Chondrocyte (in vitro differentiated cells): ENCODE data around the gene UPK3B. TPM values are rescaled to one million over a fixed set of nuclear protein-coding genes. Genes with fewer than 3 reads are reported as not detected.
"Not testable (repeated sequence)": the region's sequence is repeated elsewhere in the genome, so short reads cannot be mapped to it uniquely, and the experiment has no call there.

Source experiments
- DNase-seq: peaks from one replicate; pipeline ENCODE4 v3.0.0; 2021; ENCODE audit warnings: mixed read lengths, low spot score
- H3K27ac Mint-ChIP-seq: one replicate; pipeline ENCODE4 v1.8.0; 2021; ENCODE audit warnings: mild to moderate bottlenecking, moderate library complexity, mixed read lengths; ENCODE audit not compliant: unreplicated experiment
- H3K27me3 Mint-ChIP-seq: 2 replicates; pipeline ENCODE4 v1.8.0; 2021; ENCODE audit warnings: low read depth, mixed read lengths
- H3K36me3 Mint-ChIP-seq: 2 replicates; pipeline ENCODE4 v1.8.0; 2021; ENCODE audit warnings: low read depth, mixed read lengths
- H3K4me1 Mint-ChIP-seq: 2 replicates; pipeline ENCODE4 v1.8.0; 2021; ENCODE audit warnings: low read depth, mild to moderate bottlenecking, mixed read lengths
- H3K4me3 Mint-ChIP-seq: one replicate; pipeline ENCODE4 v1.8.0; 2021; ENCODE audit warnings: mild to moderate bottlenecking, moderate library complexity, mixed read lengths; ENCODE audit not compliant: unreplicated experiment
- H3K9me3 Mint-ChIP-seq: 2 replicates; pipeline ENCODE4 v1.8.0; 2021; ENCODE audit warnings: low read depth, mixed read lengths
- total RNA-seq: library from RNA; stranded (reverse); gene quantifications from 3 replicates; pipeline ENCODE4 v1.2.1, GENCODE V29; 2021

Gene UPK3B
- total RNA-seq, 1 donor from 2014 or later = 0.62 TPM

DNA sequence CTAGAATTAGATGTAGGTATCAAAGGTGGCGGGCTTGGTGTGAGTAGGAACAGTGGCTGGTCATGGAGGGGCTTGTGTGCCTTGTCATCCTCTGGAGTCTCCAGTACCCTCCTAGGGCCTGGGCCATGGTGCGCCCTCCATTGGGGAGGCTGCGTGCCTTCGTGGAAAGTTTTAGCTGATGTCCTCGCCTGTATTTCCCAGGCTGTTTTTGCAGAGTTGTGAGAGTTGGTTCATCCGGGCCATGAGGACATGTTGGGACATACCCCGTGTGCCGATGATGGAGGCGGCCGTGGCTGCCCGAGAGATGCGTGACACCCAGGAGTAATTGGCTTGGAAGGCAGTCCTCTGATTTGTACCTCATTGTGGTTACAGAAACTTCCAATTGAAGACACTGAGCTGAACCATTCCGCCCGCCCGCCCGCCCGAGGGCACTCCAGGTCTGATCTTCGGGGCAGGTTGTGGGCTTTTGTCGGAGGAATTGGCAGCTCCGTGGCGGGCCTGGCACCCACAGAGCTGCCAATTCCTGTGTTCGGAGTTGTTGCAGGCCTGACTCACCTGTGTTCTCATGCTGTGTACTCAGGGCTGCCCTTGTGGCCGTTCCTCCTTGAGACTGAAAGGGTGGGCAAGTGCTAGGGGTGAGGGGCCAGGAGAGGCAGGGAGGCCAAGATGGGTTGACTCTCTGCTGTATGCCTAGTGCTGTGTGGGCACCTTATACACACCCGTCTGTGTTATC lies 33.4 kb upstream of the UPK3B start:
- DNase-seq, H3K27ac Mint-ChIP-seq, H3K27me3 Mint-ChIP-seq, H3K4me3 Mint-ChIP-seq, H3K4me1 Mint-ChIP-seq, H3K36me3 Mint-ChIP-seq, H3K9me3 Mint-ChIP-seq: not testable (repeated sequence)

DNA sequence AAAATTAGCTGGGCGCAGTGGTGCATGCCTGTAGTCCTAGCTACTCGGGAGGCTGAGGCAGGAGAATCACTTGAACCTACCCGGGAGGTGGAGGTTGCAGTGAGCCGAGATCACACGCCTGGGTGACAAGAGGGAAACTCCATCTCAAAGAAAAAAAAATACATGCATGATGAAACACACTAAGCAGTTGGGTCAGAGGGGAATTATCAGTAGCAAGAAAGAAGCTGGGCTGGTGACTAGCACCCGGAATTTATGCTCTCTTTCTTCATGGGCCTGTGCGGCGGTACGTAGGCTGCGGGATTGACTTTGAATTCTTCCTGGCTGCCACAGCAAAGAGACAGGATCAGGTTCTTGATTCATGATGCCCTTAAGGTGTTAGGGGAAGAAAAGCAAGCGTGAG lies 30.7 kb upstream of the UPK3B start:
- H3K27ac Mint-ChIP-seq, H3K4me3 Mint-ChIP-seq, H3K27me3 Mint-ChIP-seq, DNase-seq, H3K36me3 Mint-ChIP-seq, H3K4me1 Mint-ChIP-seq, H3K9me3 Mint-ChIP-seq: not testable (repeated sequence)

DNA sequence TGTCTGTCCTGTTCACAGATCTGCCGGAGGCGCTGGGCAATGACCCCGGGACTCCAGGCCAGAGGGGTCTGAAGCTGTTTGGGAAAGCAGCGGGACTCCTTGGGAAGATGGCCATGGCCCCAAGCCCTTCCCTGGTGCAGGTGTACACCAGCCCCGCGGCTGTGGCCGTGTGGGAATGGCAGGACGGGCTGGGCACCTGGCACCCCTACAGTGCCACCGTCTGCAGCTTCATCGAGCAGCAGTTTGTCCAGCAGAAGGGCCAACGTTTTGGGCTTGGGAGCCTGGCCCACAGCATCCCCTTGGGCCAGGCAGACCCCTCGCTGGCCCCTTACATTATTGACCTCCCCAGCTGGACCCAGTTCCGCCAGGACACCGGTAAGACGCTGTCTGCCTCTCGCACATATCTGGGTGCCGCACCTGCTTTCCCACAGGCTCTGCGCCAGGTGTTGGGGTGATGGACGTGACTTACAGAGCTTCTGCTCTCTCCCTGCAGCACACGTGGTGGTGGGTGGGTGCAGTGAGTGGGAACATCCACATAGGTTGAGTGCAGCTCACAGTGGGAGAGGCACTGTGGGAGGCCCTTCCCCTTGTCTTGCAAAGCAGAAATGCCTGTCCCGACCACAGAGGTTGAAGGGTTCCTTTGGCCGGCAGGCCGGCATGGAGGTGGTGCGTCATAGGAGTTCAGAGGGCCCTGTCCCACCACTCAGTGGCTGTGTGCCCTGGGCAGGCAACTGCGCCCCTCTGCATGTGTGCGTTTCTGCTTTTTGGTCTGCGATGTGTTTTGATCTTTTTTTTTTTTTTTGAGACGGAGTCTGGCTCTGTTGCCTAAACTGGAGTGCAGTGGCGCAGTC lies 29.7 kb upstream of the UPK3B start:
- not testable (repeated sequence) for DNase-seq

DNA sequence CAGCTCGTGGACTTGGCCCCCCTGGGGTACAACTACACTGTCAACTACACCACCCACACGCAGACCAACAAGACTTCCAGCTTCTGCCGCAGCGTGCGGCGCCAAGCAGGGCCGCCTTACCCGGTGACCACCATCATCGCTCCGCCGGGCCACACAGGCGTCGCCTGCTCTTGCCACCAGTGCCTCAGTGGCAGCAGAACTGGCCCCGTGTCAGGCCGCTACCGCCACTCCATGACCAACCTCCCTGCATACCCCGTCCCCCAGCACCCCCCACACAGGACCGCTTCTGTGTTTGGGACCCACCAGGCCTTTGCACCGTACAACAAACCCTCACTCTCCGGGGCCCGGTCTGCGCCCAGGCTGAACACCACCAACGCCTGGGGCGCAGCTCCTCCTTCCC lies 27.7 kb upstream of the UPK3B start:
- H3K4me3 Mint-ChIP-seq, H3K27me3 Mint-ChIP-seq, H3K27ac Mint-ChIP-seq, H3K4me1 Mint-ChIP-seq, DNase-seq, H3K36me3 Mint-ChIP-seq, H3K9me3 Mint-ChIP-seq: not testable (repeated sequence)

More for the DNA sequence above, 29.7 kb upstream of the UPK3B start:
- not testable (repeated sequence) for H3K27me3 Mint-ChIP-seq, H3K27ac Mint-ChIP-seq, H3K4me1 Mint-ChIP-seq, H3K36me3 Mint-ChIP-seq, H3K4me3 Mint-ChIP-seq, H3K9me3 Mint-ChIP-seq

DNA sequence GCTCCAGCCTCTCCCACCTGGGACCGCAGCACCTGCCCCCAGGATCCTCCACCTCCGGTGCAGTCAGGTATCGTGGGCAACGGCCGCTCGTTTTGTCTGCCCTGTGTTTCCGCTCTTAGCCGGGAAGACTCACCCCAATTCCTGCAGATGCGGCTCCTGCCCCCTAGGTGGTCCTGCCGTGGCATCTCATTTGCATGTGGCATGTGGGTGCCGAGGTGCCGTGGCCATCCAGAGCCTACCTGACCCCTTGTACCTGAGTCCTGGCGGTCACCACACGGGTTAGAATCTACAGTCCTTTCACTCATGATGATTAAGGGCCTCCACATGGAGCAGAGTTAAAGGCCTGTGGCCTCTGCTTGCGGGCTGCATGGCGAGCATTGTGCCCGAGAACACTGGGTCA lies 27.3 kb upstream of the UPK3B start:
- not testable (repeated sequence) for H3K4me3 Mint-ChIP-seq, DNase-seq, H3K27me3 Mint-ChIP-seq, H3K36me3 Mint-ChIP-seq, H3K27ac Mint-ChIP-seq, H3K4me1 Mint-ChIP-seq, H3K9me3 Mint-ChIP-seq

DNA sequence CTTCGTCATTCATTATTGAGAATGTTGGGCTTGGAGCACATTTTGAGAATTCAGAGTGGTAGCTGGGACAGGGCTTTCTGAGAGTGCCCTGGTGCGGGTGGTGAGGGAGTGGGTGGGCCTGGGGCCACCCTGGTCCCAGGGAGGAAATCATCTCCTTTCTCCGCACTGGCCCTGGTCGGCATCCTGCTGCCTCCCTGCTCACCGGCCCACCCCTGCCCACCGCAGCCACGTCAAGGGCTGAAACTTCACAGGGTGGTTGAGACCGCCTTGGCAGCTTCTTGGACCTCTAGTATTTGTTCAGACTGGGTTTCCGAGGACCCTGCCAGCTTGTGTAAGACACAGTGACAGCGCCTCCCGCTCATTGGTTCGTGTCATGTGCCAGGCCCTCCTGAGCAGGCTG lies 25.9 kb upstream of the UPK3B start:
- not testable (repeated sequence) for H3K27ac Mint-ChIP-seq, H3K4me1 Mint-ChIP-seq, H3K9me3 Mint-ChIP-seq, DNase-seq, H3K27me3 Mint-ChIP-seq, H3K36me3 Mint-ChIP-seq, H3K4me3 Mint-ChIP-seq

DNA sequence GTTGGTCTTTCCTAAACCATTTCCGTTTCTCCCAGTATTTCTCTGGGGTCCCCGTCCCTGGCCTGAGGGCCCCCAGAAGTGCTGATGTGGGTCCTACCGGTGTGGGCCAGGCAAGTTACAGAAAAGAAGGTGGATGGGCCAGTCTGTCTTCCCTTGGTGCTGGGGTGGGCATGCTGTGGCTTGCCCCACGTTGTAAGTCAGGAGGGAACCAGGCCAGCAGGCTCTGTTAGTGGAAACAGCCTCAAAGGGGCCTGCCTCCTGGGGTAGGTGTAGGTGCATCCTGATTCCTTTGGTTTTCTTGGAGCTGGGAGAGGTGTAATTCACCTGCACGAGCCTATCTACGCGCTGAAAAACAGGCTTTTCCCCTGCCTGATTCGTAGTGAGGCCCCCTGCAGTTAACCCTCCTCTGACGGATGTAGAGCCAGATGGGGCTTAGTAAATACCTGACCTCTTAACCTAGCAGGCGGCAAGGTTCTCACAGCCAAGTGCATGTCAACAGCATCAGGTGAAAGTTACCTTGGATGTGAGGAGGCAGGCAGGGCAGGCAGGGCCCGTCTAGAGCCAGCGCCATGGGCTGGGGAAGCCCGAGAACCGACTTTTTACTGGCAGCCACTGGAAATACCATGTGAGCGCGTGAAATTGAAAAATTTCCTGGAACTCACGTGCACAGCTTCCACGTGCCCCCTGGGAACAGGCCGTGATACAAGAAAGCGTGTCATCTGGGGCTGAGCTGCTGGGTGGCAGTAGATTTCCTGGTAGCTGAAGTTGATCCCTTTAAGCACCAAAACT lies 24.3 kb upstream of the UPK3B start:
- H3K36me3 Mint-ChIP-seq, H3K27ac Mint-ChIP-seq, H3K4me3 Mint-ChIP-seq, H3K4me1 Mint-ChIP-seq, H3K9me3 Mint-ChIP-seq, H3K27me3 Mint-ChIP-seq, DNase-seq: not testable (repeated sequence)

DNA sequence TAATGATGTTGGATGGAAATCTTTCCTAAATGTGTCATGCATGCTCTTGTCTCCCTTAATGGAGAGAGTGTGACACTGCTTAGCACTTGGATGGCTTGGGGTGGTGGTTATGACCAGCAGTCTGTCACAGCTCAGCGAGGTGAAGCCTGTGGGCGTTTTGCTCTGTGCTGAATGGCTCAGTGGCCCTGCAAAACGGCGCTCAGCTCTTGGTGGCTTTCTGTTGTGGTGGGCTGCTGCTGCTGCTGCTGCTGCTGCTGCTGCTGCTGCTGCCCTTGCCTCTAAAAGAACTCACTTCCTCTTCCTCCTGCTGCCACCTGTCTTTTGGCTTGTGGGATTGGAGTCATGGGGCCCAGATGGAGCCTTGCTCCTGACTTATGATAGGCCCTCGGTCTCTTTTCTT lies 23.7 kb upstream of the UPK3B start:
- not testable (repeated sequence) for DNase-seq, H3K27ac Mint-ChIP-seq, H3K27me3 Mint-ChIP-seq, H3K4me1 Mint-ChIP-seq, H3K9me3 Mint-ChIP-seq, H3K4me3 Mint-ChIP-seq, H3K36me3 Mint-ChIP-seq

DNA sequence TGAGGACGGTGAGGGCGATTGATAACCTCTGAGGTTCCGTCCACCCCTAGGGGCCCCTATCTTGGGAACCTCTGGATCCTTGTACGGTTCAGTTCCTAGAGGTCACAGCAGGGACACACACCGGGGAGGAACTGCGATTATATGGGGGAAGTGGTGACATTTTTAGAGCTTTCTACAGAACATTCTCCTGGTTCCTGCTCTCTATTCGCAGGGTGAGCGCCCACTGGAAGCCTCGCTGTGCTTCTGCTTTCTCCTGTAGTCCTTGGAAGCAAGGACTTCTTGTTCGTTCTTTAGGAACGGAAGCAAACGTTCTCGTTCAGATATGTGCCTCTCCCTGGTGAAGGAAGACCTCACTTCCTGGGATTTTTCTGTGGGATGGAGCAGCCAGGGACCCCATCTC lies 22.4 kb upstream of the UPK3B start:
- not testable (repeated sequence) for H3K4me3 Mint-ChIP-seq, H3K4me1 Mint-ChIP-seq, H3K27me3 Mint-ChIP-seq, DNase-seq, H3K9me3 Mint-ChIP-seq, H3K36me3 Mint-ChIP-seq, H3K27ac Mint-ChIP-seq

DNA sequence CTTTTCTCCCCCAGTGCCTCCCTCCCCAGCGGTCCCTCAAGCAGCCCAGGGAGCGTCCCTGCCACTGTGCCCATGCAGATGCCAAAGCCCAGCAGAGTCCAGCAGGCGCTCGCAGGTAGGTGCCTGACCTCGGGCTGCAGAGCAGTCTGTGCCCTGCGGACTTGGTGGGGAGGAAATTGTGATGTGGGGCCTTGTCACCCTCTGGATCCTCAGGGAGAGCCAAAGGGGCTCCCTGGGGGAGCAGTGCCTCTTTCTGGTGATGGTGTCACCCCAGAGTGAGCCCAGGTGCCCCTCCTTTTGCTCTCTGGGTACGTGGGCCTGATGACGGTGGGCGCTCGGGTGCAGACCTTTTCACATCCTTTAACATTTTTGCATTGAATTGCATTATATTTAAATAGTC lies 18.2 kb upstream of the UPK3B start:
- H3K4me1 Mint-ChIP-seq, DNase-seq, H3K27ac Mint-ChIP-seq, H3K27me3 Mint-ChIP-seq, H3K36me3 Mint-ChIP-seq, H3K9me3 Mint-ChIP-seq, H3K4me3 Mint-ChIP-seq: not testable (repeated sequence)

DNA sequence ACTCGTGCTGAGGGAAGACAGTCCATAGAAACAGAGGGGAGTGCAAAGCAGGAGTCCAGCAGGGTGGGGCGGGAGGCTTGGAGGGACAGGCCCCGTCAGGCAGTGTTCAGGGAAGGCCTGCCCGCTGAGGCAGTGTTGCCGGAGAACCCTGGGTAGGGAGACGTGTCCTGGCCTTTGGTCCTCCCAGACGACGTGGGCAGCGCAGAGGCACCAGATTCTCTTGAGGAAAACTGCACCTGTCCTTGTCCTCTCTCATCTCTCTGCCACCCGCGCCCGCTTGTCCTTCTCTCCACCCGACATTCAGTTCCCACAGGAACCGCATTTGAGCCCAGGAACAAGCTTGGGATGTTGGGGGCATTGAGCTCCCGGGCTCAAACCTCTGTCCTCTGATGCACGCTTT lies 14.6 kb upstream of the UPK3B start:
- H3K36me3 Mint-ChIP-seq, H3K27me3 Mint-ChIP-seq, H3K27ac Mint-ChIP-seq, H3K4me1 Mint-ChIP-seq, DNase-seq, H3K4me3 Mint-ChIP-seq, H3K9me3 Mint-ChIP-seq: not testable (repeated sequence)

DNA sequence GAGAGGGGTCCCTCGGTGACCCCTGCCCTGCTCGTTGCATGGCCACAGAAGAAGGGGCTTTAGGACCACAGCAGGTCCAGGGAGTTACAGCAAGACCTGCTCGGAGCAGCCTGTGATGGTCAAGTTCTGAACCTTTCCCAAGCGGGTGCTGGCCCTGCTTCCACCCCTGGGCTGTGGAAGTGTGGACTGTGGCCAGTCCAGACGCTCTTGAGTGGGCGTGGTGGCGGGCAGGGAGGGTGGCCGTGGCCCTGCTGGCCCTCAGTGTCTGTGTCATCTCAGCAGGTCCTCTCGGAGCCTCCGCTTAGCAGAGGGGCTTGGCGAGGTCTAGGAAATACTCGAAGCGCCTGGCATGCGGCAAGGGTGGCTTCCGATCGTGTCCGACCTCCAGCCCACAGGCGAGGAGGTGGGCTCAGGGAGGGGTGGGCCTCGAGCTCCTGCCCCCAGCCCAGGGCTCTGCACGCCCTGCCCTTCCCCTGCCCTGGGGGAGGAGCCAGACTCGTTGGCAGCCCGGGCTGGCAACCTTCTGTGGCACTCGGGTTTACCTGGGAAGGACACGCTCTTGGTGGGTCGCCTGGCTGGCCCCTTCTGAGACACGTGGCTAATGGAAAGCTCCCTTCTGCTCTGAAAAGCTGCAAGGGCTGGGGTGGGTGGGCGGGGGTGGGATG lies 12.3 kb upstream of the UPK3B start:
- not testable (repeated sequence) for H3K27ac Mint-ChIP-seq, H3K4me1 Mint-ChIP-seq, H3K9me3 Mint-ChIP-seq, H3K36me3 Mint-ChIP-seq, H3K27me3 Mint-ChIP-seq, DNase-seq, H3K4me3 Mint-ChIP-seq
